Activated T-cell treated with anti-CD3 and anti-CD28 coated beads, Interleukin-2, amount 50 U/mL, for 4 hours (primary cell): ENCODE measurements around the gene SLCO1A2. TPM values are rescaled to one million over a fixed set of nuclear protein-coding genes. Genes with fewer than 3 reads are reported as not detected.

Experiments
- ATAC-seq, 2 donors: fragments of 200-7000 bp; cut with Tn5 transposase; one replicate each; pipeline ENCODE4 v1.10.0; 2021
- DNase-seq: peaks from one replicate; pipeline ENCODE4 v3.0.0-alpha.2; 2020
- H3K27me3 Mint-ChIP-seq: one replicate; pipeline ENCODE4 v1.8.0; 2021; ENCODE audit warnings: low read depth, mixed read lengths
- H3K36me3 Mint-ChIP-seq: one replicate; pipeline ENCODE4 v1.8.0; 2022; ENCODE audit warnings: mixed read lengths; ENCODE audit not compliant: insufficient read depth
- H3K4me1 Mint-ChIP-seq: one replicate; pipeline ENCODE4 v1.8.0; 2021; ENCODE audit warnings: low read depth, mixed read lengths
- H3K4me3 Mint-ChIP-seq: one replicate; pipeline ENCODE4 v1.8.0; 2021; ENCODE audit warnings: mild to moderate bottlenecking, moderate library complexity, mixed read lengths
- H3K9me3 Mint-ChIP-seq: one replicate; pipeline ENCODE4 v1.8.0; 2021; ENCODE audit warnings: mixed read lengths
- total RNA-seq, 3 donors: library from RNA; stranded (reverse); gene quantifications; one replicate each; pipeline ENCODE4 v1.2.1, GENCODE V29; 2021

Gene SLCO1A2
- total RNA-seq, 3 donors from 2014 or later: not detected

DNA sequence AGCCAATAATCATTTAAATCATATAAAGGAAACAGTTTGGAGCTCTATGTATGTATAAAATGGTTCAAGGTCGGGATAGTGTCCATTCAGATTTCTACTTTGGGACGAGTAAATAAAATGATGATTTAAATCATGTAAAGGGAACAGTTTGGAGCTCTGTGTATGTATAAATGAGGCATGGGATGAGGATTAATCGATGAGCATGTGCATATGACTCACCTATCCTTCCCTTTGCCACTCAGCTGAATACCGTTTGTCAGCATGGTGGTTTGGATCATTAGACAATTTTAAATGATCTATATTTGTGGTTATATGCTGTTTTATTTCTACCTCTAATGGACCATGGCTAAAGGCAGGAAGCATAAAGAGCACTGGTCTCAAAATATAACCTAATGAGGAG, 7.1 kb upstream of the SLCO1A2 start:
- Mint-ChIP-seq H3K9me3 (no peaks in the 10 kb centered on the region), H3K4me3 (no peak overlapping the region), H3K27me3 (peaks cover 3% of the 10 kb centered on the region), H3K4me1 (no peaks in the 10 kb centered on the region), H3K36me3 (no peaks in the 10 kb centered on the region)
- no peak for ATAC-seq
- DNase-seq: no peak

DNA sequence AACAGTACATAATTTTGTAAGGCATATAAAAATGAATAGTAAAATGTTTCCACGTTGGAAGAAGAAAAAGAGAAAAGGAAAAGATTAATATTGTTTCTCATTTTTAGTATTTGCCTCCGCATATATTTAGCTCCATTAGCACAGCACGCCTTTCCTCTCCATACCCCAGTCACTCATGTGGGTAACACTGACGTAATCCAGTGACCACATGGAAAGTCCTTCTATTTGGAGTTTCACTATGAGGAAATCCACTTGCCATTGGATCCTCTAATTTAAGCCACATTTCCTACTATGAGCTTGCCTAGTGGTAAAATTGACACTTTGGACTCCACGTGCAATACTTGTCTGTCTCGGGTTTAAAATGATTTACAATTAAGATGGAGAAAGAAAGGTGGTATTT, 5.7 kb upstream of the SLCO1A2 start:
- ATAC-seq: peak in 1 of 2 donors; percentile 50
- no peaks in the 10 kb centered on the region for H3K9me3 Mint-ChIP-seq
- H3K36me3 Mint-ChIP-seq: no peaks in the 10 kb centered on the region
- DNase-seq: no peak
- H3K27me3 Mint-ChIP-seq: peaks cover 3% of the 10 kb centered on the region
- H3K4me3 Mint-ChIP-seq: no peak overlapping the region
- no peaks in the 10 kb centered on the region for H3K4me1 Mint-ChIP-seq

DNA sequence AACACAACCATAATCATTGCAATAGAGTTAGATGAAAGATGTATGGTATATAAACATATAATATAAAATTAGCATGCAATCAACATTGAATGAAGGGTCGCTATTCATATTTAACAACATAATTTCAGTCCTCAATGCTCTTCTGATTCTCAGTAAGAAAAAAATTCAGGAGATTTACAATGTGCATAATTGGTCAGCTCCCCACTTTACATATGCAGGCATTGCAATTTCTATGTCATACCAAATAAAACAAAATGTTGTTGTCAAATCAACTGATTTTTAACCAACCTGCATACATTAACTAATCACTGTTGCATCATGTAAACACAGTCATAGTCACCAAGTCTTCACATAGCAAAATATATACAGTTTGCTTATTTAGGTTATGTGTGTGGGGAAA, 5.2 kb upstream of the SLCO1A2 start:
- H3K4me1 Mint-ChIP-seq: no peaks in the 10 kb centered on the region
- DNase-seq (no peak), ATAC-seq (no peak)
- peaks cover 3% of the 10 kb centered on the region for H3K27me3 Mint-ChIP-seq
- no peaks in the 10 kb centered on the region for H3K9me3 Mint-ChIP-seq
- H3K36me3 Mint-ChIP-seq: no peaks in the 10 kb centered on the region
- H3K4me3 Mint-ChIP-seq: no peak overlapping the region

DNA sequence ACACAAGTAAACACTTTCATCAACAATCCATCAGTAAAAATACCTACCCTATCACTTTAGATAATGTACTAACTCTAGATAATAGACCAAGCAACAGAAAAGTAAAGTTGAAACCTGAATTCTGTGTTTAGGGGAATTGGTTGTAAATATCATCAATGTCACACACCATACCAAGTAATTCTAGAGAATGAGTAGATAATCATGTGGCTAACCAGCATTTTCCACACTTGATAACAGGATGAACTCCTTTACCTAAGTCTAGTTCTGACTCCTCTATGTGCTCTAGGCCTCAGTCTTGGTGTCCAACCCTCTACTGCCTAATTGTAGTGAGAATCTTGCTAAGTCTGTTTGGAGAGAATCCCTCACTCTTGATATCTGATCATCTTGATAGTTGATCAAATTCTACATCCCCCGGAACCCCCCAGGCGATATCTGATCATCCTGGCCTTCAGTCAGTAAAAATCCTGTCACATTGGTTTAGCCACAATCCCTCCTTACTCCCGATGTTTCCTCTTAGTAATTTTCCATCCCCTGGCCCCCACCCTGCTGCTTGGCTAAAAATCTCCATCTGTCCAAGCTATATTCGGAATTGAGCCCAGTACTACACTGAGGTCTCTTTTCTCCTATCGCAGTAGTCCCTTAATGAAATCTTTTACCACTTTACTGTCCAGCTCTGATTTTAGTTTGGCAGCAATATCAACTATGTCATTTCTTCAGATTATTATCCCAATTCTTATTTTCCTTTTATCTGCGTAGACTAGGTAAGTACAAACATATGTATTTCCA, 3.4 kb upstream of the SLCO1A2 start:
- DNase-seq: no peak
- H3K4me3 Mint-ChIP-seq: no peak overlapping the region
- H3K9me3 Mint-ChIP-seq: no peaks in the 10 kb centered on the region
- no peaks in the 10 kb centered on the region for H3K4me1 Mint-ChIP-seq
- no peak for ATAC-seq
- H3K36me3 Mint-ChIP-seq: no peaks in the 10 kb centered on the region
- peaks cover 3% of the 10 kb centered on the region for H3K27me3 Mint-ChIP-seq

DNA sequence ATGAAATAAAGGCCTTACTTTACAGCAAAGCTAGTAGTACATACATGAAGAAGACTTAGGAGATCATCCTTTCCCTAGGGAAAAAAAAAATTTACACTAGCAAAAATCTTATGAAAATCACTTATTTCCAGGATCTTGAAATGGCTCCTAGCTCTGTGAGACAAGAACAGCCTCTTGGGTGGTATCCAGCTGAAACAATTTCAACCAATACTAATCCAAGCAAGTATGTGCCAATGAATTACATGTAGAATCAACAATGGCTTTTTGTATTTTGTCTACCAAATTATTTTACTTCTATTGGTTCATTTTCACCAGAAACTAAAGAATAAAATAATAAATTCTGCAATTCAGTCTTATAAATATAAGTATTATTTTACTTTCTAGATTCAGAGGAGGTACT, 2.7 kb upstream of the SLCO1A2 start:
- ATAC-seq (no peak), DNase-seq (no peak)
- peaks cover 3% of the 10 kb centered on the region for H3K27me3 Mint-ChIP-seq
- H3K9me3 Mint-ChIP-seq: no peaks in the 10 kb centered on the region
- no peaks in the 10 kb centered on the region for H3K4me1 Mint-ChIP-seq
- no peaks in the 10 kb centered on the region for H3K36me3 Mint-ChIP-seq
- H3K4me3 Mint-ChIP-seq: no peak overlapping the region

DNA sequence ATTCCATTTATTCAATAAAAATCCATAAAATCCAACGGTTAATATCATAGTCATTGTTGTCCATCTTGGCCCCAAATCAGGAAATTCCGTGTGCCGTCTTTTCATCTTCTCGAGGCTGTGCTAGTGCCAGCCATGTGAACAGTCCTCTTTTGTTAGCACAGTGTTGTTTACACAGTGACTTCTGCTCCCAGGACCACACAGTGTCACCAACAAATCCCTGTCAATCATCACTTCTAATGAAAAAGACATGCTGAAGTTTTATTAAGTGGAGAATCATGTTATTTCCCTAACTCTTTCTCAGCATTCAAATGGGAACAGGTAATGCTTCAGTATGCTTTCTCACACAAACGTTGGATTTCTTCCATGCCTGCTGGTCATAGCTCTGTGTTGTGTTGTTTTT, 1.9 kb upstream of the SLCO1A2 start:
- peaks cover 3% of the 10 kb centered on the region for H3K27me3 Mint-ChIP-seq
- ATAC-seq: no peak
- no peak for DNase-seq
- H3K9me3 Mint-ChIP-seq: no peaks in the 10 kb centered on the region
- H3K4me3 Mint-ChIP-seq: no peak overlapping the region
- no peaks in the 10 kb centered on the region for H3K4me1 Mint-ChIP-seq
- H3K36me3 Mint-ChIP-seq: no peaks in the 10 kb centered on the region

DNA sequence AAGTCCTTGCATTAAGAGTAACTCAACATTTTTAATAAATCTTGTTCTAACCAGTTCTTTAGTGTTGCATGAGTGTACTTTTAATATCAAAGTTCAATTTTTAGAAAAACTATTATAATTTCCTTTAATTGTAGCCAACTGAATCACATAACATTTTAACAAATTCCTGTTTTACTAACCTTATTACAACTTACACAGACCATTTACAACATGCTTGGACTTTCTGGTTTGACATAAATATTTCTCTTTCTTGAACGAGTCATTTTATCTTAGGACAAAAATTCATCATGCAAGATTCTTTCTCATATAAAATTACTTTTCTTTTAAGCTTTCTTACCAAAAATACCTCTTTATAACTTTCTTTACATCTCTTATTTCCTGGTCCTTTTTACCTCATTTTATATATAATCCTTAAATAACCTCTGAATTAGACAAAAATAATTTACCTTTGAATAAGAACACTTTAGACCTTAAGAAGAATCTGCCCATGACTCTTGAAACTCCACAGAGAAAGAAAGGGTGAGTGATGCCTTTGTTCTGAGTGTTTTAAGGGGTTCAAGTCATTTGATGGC, 3.9 kb downstream of the SLCO1A2 start:
- Mint-ChIP-seq H3K9me3 (peaks cover 15% of the 10 kb centered on the region), H3K36me3 (no peaks in the 10 kb centered on the region), H3K4me1 (no peaks in the 10 kb centered on the region), H3K4me3 (no peak overlapping the region), H3K27me3 (peaks cover 3% of the 10 kb centered on the region)
- ATAC-seq (no peak), DNase-seq (no peak)

DNA sequence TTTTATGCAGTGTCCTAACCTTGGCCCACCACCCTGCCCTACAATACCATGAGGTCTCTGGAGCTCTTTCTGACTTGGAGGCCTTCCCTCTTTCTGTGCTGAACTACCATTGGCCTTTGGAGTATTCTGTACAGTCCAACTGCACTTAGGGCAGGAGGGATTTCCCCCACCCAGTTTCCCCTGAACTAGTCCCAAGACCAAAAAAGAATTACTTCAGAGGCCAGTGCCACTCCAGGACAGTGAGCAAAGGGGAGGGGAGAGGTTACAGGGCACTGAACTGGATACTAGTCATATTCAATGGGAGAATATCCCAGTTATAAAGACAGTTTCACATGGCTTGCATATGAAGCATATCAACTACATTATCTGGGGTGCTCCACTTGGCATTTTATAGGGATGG, 6.1 kb downstream of the SLCO1A2 start:
- Mint-ChIP-seq H3K36me3 (no peaks in the 10 kb centered on the region), H3K9me3 (peaks cover 15% of the 10 kb centered on the region), H3K27me3 (peaks cover 3% of the 10 kb centered on the region), H3K4me1 (no peaks in the 10 kb centered on the region), H3K4me3 (no peak overlapping the region)
- ATAC-seq: no peak
- no peak for DNase-seq

DNA sequence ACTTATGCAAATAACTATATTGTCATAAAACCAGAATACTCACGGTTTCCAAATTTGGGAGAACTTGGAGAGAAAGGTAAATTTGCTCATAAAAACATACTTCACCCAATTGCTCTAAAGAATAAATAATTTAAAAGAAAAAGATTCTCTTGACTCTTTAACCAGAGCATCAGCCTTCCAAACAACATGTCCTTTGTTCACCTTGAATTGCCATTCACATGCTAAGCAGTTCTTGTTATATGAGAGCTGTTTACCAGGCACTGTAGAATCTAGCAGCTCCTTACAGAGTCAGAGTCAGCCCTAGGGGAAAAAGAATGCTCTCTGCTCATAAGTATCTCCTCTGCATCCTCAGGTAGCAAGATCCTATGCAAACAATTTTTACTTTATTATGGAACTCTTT, 10.2 kb downstream of the SLCO1A2 start:
- Mint-ChIP-seq H3K36me3 (no peaks in the 10 kb centered on the region), H3K9me3 (peaks cover 11% of the 10 kb centered on the region), H3K27me3 (peaks cover 3% of the 10 kb centered on the region)

DNA sequence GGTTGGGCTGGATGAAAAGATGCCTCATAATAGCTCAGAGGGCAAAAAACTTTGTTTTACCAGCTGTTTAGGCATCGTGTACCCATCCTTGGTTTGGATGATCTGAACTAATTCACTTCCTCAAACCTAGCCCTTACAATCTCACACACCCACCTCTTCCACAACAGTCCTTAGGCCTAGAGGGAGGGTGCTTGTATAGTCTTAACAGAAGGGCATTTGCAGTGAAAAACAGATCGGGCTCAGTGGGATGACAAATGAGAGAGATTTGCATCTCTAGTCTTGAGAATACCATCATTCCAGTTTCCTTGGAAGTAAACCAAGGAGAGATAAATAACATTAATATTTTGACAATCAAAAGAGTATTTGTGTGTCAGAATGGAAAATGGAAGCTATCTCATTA, 11.0 kb downstream of the SLCO1A2 start:
- peaks cover 3% of the 10 kb centered on the region for H3K27me3 Mint-ChIP-seq
- H3K9me3 Mint-ChIP-seq: peaks cover 11% of the 10 kb centered on the region
- no peak for DNase-seq
- H3K36me3 Mint-ChIP-seq: no peaks in the 10 kb centered on the region
- H3K4me3 Mint-ChIP-seq: no peak overlapping the region
- H3K4me1 Mint-ChIP-seq: no peaks in the 10 kb centered on the region
- ATAC-seq: no peak

More for the DNA sequence above, 10.2 kb downstream of the SLCO1A2 start:
- ATAC-seq: no peak
- no peaks in the 10 kb centered on the region for H3K4me1 Mint-ChIP-seq
- H3K4me3 Mint-ChIP-seq: no peak overlapping the region
- no peak for DNase-seq

DNA sequence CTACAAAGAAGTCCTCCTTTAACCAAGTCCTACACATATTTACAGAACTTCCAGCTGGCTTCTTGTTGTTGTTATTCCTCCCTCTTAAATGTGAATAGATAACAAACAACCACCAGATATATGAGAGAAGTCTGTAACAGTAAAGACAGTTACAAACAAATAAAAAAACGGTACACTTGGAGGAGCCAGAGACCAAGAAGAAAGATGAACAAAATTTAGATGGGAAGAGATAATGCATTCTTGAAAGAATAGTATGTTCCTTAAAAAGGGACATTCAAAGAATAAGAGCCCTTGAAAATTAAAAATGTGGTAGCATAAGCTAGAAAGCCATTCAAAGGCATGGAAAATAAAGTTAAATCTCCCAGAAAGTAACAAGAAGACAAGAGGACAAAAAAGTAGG, 25.9 kb downstream of the SLCO1A2 start:
- DNase-seq: no peak

DNA sequence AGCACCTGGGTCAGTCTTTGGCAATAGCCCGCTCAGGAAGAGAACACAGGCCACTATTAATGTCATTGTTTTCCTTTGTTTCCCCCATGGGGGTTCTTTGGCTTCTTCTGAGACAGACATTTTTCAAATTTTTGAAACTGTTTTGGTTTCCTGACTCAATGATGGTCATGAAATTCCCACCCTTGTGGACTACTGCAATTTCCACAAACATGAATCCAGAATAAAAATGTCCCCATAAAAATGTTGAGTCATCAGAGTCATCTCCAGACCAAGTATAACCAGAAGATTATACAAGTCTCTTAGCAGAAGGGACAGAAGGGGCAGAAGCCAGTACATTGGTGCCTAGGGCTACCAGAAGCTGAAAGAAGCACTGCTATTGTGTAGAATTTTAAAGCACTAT, 29.1 kb downstream of the SLCO1A2 start:
- H3K27me3 Mint-ChIP-seq: peaks cover 13% of the 10 kb centered on the region

More for the DNA sequence above, 25.9 kb downstream of the SLCO1A2 start:
- no peaks in the 10 kb centered on the region for H3K9me3 Mint-ChIP-seq
- ATAC-seq: no peak
- no peak overlapping the region for H3K4me3 Mint-ChIP-seq
- no peaks in the 10 kb centered on the region for H3K36me3 Mint-ChIP-seq
- no peaks in the 10 kb centered on the region for H3K4me1 Mint-ChIP-seq
- peaks cover 8% of the 10 kb centered on the region for H3K27me3 Mint-ChIP-seq

DNA sequence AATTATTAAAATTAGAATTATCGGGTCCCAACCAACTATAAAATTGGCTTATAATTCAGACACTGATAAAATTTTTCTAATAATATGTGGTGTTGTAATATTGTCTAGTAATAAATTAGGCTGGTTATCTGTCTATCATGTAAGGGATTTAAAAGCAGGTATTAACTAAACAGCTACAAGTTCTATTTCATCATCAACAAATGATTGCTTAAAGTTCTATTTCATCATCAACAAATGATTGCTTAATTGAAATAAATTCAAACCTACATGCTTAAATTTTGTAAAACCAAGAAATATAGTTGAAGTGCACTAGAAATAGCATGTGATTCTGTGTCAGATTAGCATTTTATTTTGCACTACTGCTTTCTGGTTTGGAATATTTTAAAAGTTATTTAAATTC, 34.1 kb downstream of the SLCO1A2 start:
- no peaks in the 10 kb centered on the region for H3K9me3 Mint-ChIP-seq
- DNase-seq (no peak), ATAC-seq (no peak)
- peaks cover 13% of the 10 kb centered on the region for H3K27me3 Mint-ChIP-seq
- no peak overlapping the region for H3K4me3 Mint-ChIP-seq
- no peaks in the 10 kb centered on the region for H3K36me3 Mint-ChIP-seq
- peaks cover 2% of the 10 kb centered on the region for H3K4me1 Mint-ChIP-seq

More for the DNA sequence above, 29.1 kb downstream of the SLCO1A2 start:
- no peaks in the 10 kb centered on the region for H3K36me3 Mint-ChIP-seq
- H3K4me3 Mint-ChIP-seq: no peak overlapping the region
- H3K4me1 Mint-ChIP-seq: no peaks in the 10 kb centered on the region
- no peak for DNase-seq
- no peaks in the 10 kb centered on the region for H3K9me3 Mint-ChIP-seq
- ATAC-seq: no peak

DNA sequence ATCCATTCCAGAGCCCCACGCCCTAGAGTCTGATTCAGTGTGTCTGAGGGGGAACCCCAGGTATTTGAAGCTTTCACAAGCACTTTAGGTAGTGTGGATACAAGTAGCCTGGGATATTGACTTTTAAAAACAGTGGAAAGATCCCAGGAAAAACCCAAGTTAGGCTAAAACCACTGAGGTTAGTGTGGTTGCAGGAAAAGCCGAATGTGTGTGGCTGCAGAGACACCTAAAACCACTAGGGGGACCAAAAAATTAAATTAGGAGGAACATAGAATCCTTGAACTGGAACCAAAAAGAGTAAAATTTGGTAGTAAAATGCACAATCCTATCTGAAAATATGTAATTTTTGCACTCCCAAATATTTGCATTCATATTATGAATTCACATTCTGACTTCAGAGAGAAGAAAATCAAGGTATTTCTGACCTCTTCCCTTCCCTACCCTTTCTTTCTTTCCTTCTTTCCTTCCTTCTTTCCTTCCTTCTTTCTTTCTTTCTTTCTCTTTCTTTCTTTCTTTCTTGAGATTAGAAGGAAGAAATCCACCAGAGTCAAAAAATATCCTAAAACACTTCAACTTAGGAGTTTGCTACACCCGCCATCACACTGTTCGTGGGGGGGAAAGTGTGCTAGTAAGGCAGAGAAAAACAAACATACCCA, 37.8 kb downstream of the SLCO1A2 start:
- ATAC-seq (peak in 1 of 2 donors; percentile 32), DNase-seq (no peak)
- Mint-ChIP-seq H3K4me3 (no peak overlapping the region), H3K27me3 (peaks cover 4% of the 10 kb centered on the region), H3K4me1 (peaks cover 2% of the 10 kb centered on the region), H3K36me3 (no peaks in the 10 kb centered on the region), H3K9me3 (no peaks in the 10 kb centered on the region)

DNA sequence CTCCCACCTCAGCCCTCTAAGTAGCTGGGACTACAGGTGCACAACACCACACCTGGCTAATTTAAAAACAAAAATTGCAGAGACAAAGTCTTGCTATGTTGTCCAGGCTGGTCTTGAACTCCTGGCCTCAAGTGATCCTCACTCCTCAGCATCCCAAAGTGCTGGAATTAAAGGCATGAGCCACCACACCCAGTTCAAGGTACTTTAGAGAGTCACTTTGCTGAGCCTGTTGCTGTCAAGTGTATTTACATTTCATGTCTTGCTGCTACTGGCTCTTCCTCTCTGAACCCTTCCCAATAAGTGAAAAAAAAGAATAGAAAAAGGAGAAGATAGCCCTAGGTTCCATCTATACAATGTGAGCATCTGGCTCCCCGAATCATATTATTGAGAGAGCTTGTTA, 38.4 kb downstream of the SLCO1A2 start:
- Mint-ChIP-seq H3K36me3 (no peaks in the 10 kb centered on the region), H3K9me3 (no peaks in the 10 kb centered on the region), H3K4me1 (peaks cover 2% of the 10 kb centered on the region), H3K27me3 (peaks cover 4% of the 10 kb centered on the region), H3K4me3 (no peak overlapping the region)
- DNase-seq: no peak
- ATAC-seq: no peak
